Right cardiac atrium (tissue), 5 donors: ENCODE measurements around the gene RSKR. TPM values are rescaled to one million over a fixed set of nuclear protein-coding genes. Genes with fewer than 3 reads are reported as not detected.
A peak's percentile ranks its signal among the peaks of the same experiment; 100 is the strongest.
"Not testable (repeated sequence)": the region's sequence is repeated elsewhere in the genome, so short reads cannot be mapped to it uniquely, and the experiment has no call there.

Source experiments
- ATAC-seq, 2 donors: fragments of 200-7000 bp; cut with Tn5 transposase; one replicate each; pipeline versions ENCODE4 v1.8.0 to v1.9.1; 2020; ENCODE audit warnings: moderate library complexity in 2 of 2, mild to moderate bottlenecking in 1 of 2
- DNase-seq, 3 donors: peaks; one replicate each; pipeline ENCODE4 v3.0.0-alpha.2; 2020
- H3K27ac ChIP-seq: one replicate; pipeline ENCODE4 v1.5.1; 2013; ENCODE audit warnings: mild to moderate bottlenecking, low read length, control low read depth, moderate library complexity
- H3K27me3 ChIP-seq: one replicate; pipeline ENCODE4 v1.6.1; 2013; ENCODE audit not compliant: control insufficient read depth, insufficient read depth
- H3K4me1 ChIP-seq: one replicate; pipeline ENCODE4 v1.6.1; 2013; ENCODE audit warnings: low read length; ENCODE audit not compliant: control insufficient read depth, insufficient read depth
- H3K4me3 ChIP-seq: one replicate; pipeline ENCODE4 v1.5.1; 2013; ENCODE audit warnings: low read length, control low read depth
- H3K9me3 ChIP-seq: one replicate; pipeline ENCODE4 v1.6.1; 2013; ENCODE audit warnings: low read length; ENCODE audit not compliant: control insufficient read depth
- WGBS: extraction: QIAGEN DNeasy Blood & Tissue Kit; methylation state at CpG from one replicate; pipeline ENCODE4 v1.1.7; 2013; 5-methylcytosine and 5-hydroxymethylcytosine counted together
- intact Hi-C, 4 donors: fragments of 100-400 bp; cut with DNase I; formaldehyde crosslinking; loops; one replicate each; pipeline versions ENCODE4 v1.11.0 to v1.14.0; 2022 to 2023
- polyA plus RNA-seq: library from polyadenylated mRNA; stranded (reverse); fragments of 200-250 nt; gene quantifications from one replicate; pipeline ENCODE4 v1.2.3, GENCODE V29; 2013
- total RNA-seq, 4 donors: library from RNA; stranded (reverse); fragmentation: NEBNext Ultra II Directional; extraction: Animal tissue kit (Norgen Biotek cat#: 25700); gene quantifications; one replicate each; pipeline ENCODE4 v1.2.1, GENCODE V29; 2021
- donor health status: healthy with polysubstance abuse.
- donor health status: DM: no; HTN: yes; CAD: no.
- donor health status: DM: no; HTN: no; CAD: no.
- donor health status: DM: no; HTN: yes; CAD: no; lungs with severe emphysema.
- donor health status: DM: yes; HTN: yes; CAD: no.

Gene RSKR
- total and polyA plus RNA-seq, 5 donors: 2.9 to 4.7 (median 4.3) TPM

- DNase-seq: peak; percentile 98 to 100 (median 99)
Measured at GRCh38 chr17:28576758-28577465, 37.1 kb downstream of the RSKR start, which contains the start of gene ALDOC. TSS of gene ALDOC (minus strand) at chr17:28576895. CDS start at chr17:28575532, 1,363 bp downstream.

GRCh38 chr17:28576016-28576415, 38.0 kb downstream of the RSKR start:
- intact Hi-C loops, H3K27me3 ChIP-seq, H3K4me1 ChIP-seq, ATAC-seq, DNase-seq, H3K9me3 ChIP-seq: not testable (repeated sequence)
- 54% methylated on average over 3 of the region's 3 CpGs for WGBS
- peak overlapping the region; percentile 16 for H3K4me3 ChIP-seq
- peak overlapping the region; percentile 20 for H3K27ac ChIP-seq

More at GRCh38 chr17:28576758-28577465, 37.1 kb downstream of the RSKR start, which contains the start of gene ALDOC:
- 5% methylated on average over 25 of the region's 26 CpGs for WGBS
- Histone ChIP-seq H3K27ac (peak within 1 kb of the TSS; percentile 40), H3K9me3 (no peaks in the 10 kb centered on the region), H3K4me3 (peak within 1 kb of the TSS; percentile 16), H3K4me1 (no peaks in the 10 kb centered on the region), H3K27me3 (no peaks in the 10 kb centered on the region)
- intact Hi-C loops: no loop called here
- peak; percentile 96 for ATAC-seq

GRCh38 chr17:28575126-28575795, 38.7 kb downstream of the RSKR start:
- no peaks in the 10 kb centered on the region for H3K4me1 ChIP-seq
- intact Hi-C loops: no loop called here
- H3K27ac ChIP-seq: peak overlapping the region; percentile 18
- 68% methylated on average over 14 of the region's 14 CpGs for WGBS
- DNase-seq: peak; percentile 73 to 90 (median 82)
- H3K4me3 ChIP-seq: no peak overlapping the region
- ATAC-seq: peak; percentile 49 to 53
- no peaks in the 10 kb centered on the region for H3K9me3 ChIP-seq
- no peaks in the 10 kb centered on the region for H3K27me3 ChIP-seq

GRCh38 chr17:28574526-28574925, 39.5 kb downstream of the RSKR start:
- no peak overlapping the region for H3K4me3 ChIP-seq
- DNase-seq (no peak), ATAC-seq (no peak)
- no peaks in the 10 kb centered on the region for H3K27me3 ChIP-seq
- H3K9me3 ChIP-seq: no peaks in the 10 kb centered on the region
- H3K4me1 ChIP-seq: no peaks in the 10 kb centered on the region
- intact Hi-C loops: no loop called here
- WGBS: 79% methylated on average over 7 of the region's 7 CpGs
- no peak overlapping the region for H3K27ac ChIP-seq

GRCh38 chr17:28573966-28574480, 40.0 kb downstream of the RSKR start:
- 95% methylated on average over 6 of the region's 6 CpGs for WGBS
- Histone ChIP-seq H3K4me1 (no peaks in the 10 kb centered on the region), H3K4me3 (no peak overlapping the region), H3K9me3 (no peaks in the 10 kb centered on the region), H3K27me3 (no peaks in the 10 kb centered on the region), H3K27ac (no peak overlapping the region)
- no peak for DNase-seq
- no peak for ATAC-seq
- intact Hi-C loops: no loop called here

GRCh38 chr17:28573521-28573920, 40.5 kb downstream of the RSKR start:
- 96% methylated on average over 9 of the region's 9 CpGs for WGBS
- no peaks in the 10 kb centered on the region for H3K27me3 ChIP-seq
- no peak for DNase-seq
- H3K4me3 ChIP-seq: no peak overlapping the region
- no peaks in the 10 kb centered on the region for H3K9me3 ChIP-seq
- no peak for ATAC-seq
- H3K27ac ChIP-seq: no peak overlapping the region
- intact Hi-C loops: no loop called here
- H3K4me1 ChIP-seq: no peaks in the 10 kb centered on the region

GRCh38 chr17:28573040-28573380, 41.0 kb downstream of the RSKR start:
- intact Hi-C loops: no loop called here
- no peak overlapping the region for H3K4me3 ChIP-seq

GRCh38 chr17:28572259-28573039, 41.5 kb downstream of the RSKR start:
- intact Hi-C loops: no loop called here
- no peak overlapping the region for H3K27ac ChIP-seq
- WGBS: 64% methylated on average over 5 of the region's 5 CpGs
- no peaks in the 10 kb centered on the region for H3K4me1 ChIP-seq
- peak overlapping the region; percentile 68 for H3K4me3 ChIP-seq
- no peaks in the 10 kb centered on the region for H3K27me3 ChIP-seq
- DNase-seq (no peak), ATAC-seq (no peak)
- no peaks in the 10 kb centered on the region for H3K9me3 ChIP-seq

More at GRCh38 chr17:28573040-28573380, 41.0 kb downstream of the RSKR start:
- ATAC-seq (no peak), DNase-seq (no peak)
- H3K27ac ChIP-seq: no peak overlapping the region
- no peaks in the 10 kb centered on the region for H3K9me3 ChIP-seq
- no peaks in the 10 kb centered on the region for H3K4me1 ChIP-seq
- no peaks in the 10 kb centered on the region for H3K27me3 ChIP-seq

- no peaks in the 10 kb centered on the region for H3K9me3 ChIP-seq
- peak; percentile 96 to 98 (median 98) for DNase-seq
- H3K4me3 ChIP-seq: peak within 1 kb of the TSS; percentile 68
- peak within 1 kb of the TSS; percentile 78 for H3K27ac ChIP-seq
- no peaks in the 10 kb centered on the region for H3K27me3 ChIP-seq
- intact Hi-C loops: no loop called here
- no peaks in the 10 kb centered on the region for H3K4me1 ChIP-seq
- ATAC-seq: peak; percentile 97 to 98
- under 1% methylated on average over 49 of the region's 49 CpGs for WGBS
Measured at GRCh38 chr17:28571361-28572122, 42.4 kb downstream of the RSKR start, which contains the start of gene PIGS. TSS of gene PIGS (minus strand) at chr17:28571524. CDS start at chr17:28571496, 28 bp downstream.

- Histone ChIP-seq H3K4me3 (peak overlapping the region; percentile 68), H3K9me3 (no peaks in the 10 kb centered on the region), H3K27ac (peak overlapping the region; percentile 9), H3K4me1 (no peaks in the 10 kb centered on the region), H3K27me3 (no peaks in the 10 kb centered on the region)
- under 1% methylated on average over 39 of the region's 39 CpGs for WGBS
- ATAC-seq: peak; percentile 9 to 21
- intact Hi-C loops: no loop called here
- DNase-seq: peak in 2 of 3 donors; percentile 55 to 59
Measured at GRCh38 chr17:28570716-28571360, 43.1 kb downstream of the RSKR start.
